CD4-positive, alpha-beta T cell treated with Interleukin-21 for 1 hour (primary cell): Measurements from ENCODE around the gene ELF2.
"Not testable (repeated sequence)": the region's sequence is repeated elsewhere in the genome, so short reads cannot be mapped to it uniquely, and the experiment has no call there.

ENCODE experiments used
- DNase-seq: peaks from one replicate; pipeline ENCODE4 v3.0.0-alpha.2; 2020

The ELF2 gene

DNA sequence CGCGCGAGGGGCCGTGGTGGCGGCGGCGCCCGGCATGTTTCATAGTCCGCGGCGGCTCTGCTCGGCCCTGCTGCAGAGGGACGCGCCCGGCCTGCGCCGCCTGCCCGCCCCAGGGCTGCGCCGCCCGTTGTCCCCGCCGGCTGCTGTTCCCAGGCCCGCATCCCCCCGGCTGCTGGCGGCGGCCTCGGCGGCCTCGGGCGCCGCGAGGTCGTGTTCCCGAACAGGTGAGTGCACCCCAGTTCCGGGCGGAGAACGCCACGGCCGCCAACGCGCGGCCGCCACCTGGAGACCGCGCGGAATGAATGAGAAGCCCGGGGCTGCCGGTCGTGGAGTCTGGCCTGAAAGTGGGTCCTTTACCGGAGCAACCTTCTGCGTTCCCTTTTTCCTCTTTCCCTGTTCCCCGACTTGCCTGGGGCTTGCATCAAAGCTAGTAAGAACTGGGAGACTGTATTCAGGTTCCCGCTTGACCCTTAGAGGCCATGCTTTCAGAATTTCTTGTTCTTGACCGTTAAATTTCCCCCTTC is 161.0 kb downstream of the ELF2 start:
- DNase-seq, result peak; percentile 45

DNA sequence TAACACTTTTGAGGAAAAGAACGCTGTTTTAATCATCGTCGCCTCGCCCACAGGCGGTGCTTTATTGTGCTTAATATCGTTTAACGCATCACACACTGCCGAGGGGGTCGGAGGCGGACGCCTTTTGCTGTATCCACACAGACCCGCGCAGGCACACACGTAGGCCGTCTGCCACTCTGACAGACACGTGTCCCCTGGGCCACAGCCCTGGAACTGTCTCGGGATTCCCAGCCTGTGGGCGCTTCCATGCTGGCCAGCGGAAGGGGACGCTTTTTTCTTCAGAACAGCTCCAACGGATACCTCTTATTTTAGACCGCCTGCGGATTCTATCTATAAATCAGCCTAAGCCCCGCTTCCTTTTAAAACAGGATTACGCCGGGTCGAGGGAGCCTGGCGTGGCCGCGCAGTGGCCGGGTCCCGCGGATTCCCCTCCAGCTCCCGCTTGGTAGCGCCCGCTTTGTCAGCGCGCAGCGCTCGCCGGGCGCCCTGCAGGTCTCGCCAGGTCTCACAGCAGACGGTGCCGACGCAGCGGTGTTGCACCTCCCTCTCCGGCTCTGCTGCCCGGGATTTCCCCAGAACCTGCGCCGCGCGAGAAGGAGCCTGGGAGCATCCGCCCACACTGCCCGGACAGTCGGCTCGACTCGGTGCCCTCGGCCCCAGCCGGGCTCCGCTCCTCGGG is 161.6 kb downstream of the ELF2 start, which contains the start of gene NOCT:
TSS of gene NOCT (plus strand) at position 513 of the 679 bp plus-strand sequence. CDS start 201 bp downstream, outside the sequence.
- DNase-seq, result peak; percentile 94

DNA sequence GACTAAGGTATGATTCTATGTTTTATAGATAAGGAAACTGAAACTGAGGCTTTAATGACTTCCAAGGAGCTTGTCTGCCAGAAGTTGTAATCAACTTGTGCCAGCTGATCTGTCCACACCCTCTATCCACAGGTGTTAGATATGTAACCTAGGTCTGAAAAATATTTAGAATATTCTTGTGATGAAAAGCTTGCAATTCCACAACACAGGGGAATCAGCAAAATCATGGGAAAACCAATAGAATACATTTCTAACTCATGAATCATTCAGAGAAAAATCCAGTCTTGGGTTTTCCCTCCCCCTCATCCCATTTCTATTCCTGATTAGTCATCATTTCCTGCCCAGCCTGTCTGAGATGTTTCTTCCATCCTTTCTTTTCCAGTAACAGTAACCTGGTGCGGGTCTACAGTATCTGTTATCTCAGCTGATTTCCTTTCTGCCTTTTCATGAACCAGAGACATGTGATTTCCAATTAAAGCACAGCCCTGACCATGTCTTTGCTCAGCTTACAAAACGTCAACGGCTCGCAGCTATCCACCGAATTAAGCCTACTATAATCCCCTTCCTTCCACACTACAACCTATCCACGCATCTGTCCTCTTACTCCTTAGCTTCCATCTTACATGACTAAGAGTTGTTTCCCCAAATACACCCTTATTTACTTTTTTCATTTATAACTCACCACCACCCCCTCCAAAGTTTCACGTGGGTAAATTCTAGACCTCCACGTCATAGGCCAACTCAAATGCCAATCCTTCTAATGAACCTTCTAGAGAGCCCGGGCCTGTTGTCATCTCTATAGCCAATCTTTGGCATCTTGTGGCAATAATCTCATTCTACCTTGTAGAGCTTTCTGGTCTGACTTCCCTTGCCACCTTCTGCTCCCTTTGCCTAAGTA is 162.4 kb downstream of the ELF2 start:
- peak; percentile 23 for DNase-seq

DNA sequence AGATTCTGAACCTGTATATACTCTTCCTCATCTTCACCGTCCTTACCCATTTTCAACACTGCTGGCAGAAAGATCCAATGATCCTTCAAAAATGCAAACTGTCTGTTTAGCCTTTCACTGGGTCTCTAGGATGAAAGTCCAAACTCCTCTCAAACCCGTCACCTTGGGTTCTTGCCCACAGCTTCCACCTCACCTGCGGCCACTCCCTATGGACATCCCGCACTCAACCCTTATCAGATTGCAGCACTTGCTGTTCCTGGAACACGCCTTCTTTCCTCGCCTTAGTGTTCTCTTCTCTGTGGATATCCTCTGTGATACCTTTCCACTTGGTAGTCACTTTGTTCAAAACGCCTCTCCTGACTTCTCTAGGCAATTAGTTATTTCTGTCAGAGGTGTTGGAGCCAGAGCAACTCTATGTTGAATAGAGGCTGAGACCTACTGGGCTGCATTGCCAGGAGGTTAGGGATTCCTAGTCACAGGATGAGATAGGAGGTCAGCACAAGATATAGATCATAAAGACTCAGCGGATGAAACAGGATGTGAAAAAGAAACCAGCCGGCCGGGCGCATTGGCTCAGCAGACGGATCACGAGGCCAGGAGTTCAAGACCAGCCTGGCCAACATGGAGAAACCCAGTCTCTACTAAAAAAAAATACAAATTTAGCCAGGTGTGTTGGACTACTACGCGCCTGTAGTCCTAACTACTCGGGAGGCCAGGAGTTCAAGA is 165.6 kb downstream of the ELF2 start:
- DNase-seq, result no peak

DNA sequence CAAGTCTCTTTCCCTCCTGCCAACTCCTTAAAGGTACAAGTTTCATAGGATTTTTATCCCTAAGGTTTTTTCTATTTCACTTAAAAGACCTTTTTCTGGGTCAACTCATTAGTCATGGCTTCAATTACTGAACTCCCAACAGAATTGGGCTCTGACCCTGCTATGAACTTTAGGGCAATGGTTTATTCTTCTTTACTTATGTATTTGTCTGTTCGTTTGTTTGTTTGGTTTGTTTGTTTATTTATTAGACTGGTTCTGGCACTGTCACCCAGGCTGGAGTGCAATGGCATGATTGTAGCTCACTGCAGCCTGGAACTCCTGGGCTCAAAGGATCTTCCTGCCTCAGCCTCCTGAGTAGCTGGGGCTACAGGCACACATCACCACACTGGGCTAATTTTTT is 167.3 kb downstream of the ELF2 start:
- DNase-seq, result no peak

DNA sequence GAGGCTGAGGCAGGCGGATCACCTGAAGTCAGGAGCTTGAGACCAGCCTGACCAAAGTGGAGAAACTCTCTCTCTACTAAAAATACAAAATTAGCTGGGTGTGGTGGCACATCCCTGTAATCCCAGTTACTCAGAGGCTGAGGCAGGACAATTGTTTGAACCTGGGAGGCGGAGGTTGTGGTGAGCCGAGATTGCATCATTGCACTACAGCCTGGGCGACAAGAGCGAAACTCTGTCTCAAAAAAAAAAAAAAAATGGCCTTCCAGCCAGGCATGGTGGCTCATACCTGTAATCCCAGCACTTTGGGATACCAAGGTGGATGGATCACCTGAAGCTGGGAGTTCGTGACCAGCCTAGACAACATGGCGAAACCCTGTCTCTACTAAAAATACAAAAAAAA is 168.7 kb downstream of the ELF2 start:
- DNase-seq, result not testable (repeated sequence)

DNA sequence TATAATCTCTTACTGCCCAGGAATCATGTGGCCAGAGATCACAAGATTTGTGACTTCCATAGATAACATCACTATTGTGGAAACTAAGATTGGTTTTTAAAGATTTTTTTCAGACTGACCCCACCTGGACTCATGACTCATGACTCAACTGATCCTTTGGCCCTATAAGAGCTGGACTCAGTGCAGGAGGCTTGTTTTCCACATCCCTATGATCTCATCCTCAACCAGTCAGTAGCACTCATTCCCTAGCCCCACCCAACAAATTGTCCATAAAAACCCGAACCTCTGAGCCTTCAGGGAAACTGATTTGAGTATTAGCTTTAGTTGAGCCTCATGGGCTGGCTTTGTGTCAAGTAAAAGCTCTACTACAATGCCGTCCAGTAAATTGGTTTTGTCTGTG is 169.4 kb downstream of the ELF2 start:
- DNase-seq, result no peak
